NCI-H2196 treated with DMSO at 0.1 percent for 48 hours (cell line): Measurements from ENCODE around the gene ADAMTS16.

Source experiments
- DNase-seq: peaks from one replicate; lab custom pipeline; 2025; ENCODE audit not compliant: unreplicated experiment; lab: John Stamatoyannopoulos, UW

ADAMTS16 gene

GRCh38 chr5:5182508-5183188 lies 42.5 kb downstream of the ADAMTS16 start:
- no peak for DNase-seq

GRCh38 chr5:5183189-5183699 lies 43.1 kb downstream of the ADAMTS16 start:
- DNase-seq = no peak

DNA sequence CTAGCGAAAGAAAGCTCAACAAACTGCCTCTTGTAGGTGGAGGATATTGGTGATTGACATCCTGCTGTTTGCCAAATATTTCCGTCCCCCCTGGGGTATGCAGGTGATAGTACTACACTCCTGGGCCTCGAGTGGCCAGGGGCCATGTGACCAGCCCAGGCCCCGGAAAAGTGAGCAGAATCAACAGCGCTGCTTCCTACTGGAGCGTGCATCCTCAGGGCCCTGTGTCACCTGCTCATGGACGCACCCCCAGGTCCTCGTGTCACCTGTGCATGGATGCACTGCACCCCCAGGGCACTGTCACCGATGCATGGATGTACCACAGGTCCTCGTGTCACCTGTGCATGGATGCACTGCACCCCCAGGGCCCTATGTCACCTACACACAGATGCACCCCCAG lies 43.8 kb downstream of the ADAMTS16 start:
- no peak for DNase-seq

DNA sequence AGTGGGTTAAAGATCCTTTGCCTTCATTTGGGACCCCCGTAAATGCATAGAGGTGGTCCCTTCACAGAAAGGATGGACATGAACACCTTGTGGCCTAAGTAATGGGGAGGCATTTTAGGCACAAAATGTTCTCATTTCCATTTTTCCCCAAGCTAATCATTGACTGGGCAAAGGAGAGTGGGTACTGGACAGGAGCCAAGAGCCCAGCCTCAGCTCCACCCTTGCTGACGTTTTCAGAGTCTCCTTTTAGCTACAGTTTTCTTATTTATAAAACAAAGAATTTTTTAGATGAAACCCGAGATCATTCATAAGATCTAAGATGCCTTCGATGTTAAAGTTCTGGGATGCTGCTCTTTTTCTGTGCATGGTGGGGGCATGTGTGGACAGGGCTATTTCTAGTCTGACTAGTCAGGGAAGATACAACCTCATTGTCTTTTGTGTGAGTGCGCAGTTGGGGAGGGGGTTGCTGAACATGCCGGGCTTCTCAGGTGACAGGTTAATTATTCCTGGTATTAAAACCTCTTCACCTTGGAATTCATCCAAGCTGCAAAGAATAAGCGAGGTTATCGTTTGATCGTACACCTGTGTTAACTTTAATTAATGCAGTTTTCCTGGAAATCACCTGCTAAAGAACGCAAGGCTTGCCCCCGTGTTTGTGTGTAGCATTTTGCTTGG lies 48.4 kb downstream of the ADAMTS16 start:
- no peak for DNase-seq

- no peak for DNase-seq
Observed at GRCh38 chr5:5189051-5189430, 48.9 kb downstream of the ADAMTS16 start.

GRCh38 chr5:5191906-5192305 lies 51.8 kb downstream of the ADAMTS16 start:
- DNase-seq = no peak

DNA sequence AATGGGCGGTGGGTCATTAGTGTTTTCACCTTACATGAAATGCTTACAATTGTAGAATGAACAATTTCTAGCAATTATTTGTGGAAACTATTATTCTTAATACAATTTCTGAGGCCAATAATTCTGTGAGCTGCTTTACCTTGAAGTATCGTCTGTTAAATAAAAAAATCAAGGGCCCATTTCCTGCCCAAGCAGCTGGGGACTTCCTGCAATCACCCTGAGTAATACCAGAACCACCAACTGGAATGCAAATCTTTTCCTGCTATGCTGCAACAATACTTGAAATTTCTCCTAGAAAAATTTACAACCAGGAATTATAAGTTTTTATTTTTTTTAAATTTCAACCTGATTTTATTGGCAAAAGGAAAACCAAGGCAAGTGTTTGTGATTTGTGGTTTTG lies 52.6 kb downstream of the ADAMTS16 start:
- no peak for DNase-seq

- no peak for DNase-seq
Observed at GRCh38 chr5:5195128-5195918, 55.2 kb downstream of the ADAMTS16 start.

GRCh38 chr5:5198135-5198534 lies 58.0 kb downstream of the ADAMTS16 start:
- no peak for DNase-seq

- no peak for DNase-seq
Observed at GRCh38 chr5:5198815-5199214, 58.7 kb downstream of the ADAMTS16 start.

- DNase-seq = no peak
Observed at GRCh38 chr5:5199495-5199894, 59.4 kb downstream of the ADAMTS16 start.

DNA sequence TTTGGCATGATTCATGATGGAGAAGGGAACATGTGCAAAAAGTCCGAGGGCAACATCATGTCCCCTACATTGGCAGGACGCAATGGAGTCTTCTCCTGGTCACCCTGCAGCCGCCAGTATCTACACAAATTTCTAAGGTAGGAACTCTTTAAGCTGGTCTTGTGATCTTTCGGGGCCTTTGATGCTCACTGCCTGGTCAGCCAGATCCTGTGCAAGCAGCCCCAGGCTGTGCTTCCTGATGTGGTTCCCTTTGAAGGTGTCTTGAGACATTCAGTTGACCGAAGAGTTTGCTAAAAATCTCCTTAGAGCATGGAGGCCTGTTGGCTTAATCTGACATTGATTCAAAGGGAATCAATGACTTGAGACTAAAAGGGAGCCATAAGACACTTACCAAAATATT lies 60.0 kb downstream of the ADAMTS16 start:
- DNase-seq = no peak

- no peak for DNase-seq
Observed at GRCh38 chr5:5202321-5202720, 62.2 kb downstream of the ADAMTS16 start.

DNA sequence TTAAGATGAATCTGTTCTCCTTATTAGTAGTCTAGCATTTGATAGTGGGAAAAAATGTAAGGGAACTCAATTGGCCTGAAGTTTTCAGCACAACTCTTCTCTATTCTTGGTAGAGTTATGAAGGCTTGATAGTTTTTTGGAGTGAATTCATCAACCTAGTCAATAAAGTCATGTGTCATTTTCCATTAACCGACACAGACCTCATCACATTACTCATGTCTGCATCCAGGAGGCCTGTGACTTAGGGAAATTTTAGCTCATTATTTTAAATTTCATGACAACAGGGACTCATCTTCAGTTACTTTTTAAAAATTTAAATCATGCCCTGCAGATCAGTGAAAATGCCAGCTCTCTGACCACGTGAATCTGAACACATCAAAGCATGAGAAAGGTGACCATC lies 63.3 kb downstream of the ADAMTS16 start:
- DNase-seq = no peak

GRCh38 chr5:5207828-5208227 lies 67.7 kb downstream of the ADAMTS16 start:
- DNase-seq = no peak

DNA sequence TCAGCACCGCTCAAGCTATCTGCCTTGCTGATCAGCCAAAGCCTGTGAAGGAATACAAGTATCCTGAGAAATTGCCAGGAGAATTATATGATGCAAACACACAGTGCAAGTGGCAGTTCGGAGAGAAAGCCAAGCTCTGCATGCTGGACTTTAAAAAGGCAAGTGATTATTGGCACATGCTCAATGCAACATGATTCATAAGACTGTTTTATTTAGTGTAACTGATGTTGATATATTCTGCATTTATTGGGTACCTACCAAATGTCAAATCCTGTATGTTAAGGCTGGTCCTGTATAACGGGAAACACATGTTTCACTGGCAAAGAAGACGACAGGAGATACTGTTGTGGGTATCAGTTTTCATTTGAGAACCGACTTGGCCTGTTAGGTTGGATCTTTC lies 69.0 kb downstream of the ADAMTS16 start:
- DNase-seq = no peak

GRCh38 chr5:5209510-5210286 lies 69.6 kb downstream of the ADAMTS16 start:
- DNase-seq = no peak

DNA sequence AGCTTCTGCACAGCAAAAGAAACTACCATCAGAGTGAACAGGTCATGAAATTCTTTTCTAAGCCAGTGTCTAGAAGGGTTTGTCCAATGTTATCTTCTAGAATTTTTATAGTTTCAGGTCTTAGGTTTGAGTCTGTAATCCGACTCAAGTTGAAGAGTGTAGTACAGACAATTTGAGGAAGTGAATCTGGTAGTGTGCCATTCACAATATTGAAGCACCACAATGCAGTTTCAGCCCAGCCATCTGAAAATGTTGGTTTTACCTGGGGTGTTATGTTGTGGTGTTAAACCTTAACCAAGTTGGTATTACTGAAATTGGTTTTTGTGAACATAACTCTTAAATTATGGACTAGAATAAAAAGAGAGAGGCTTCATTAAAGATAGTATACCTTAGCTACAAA lies 77.2 kb downstream of the ADAMTS16 start:
- DNase-seq = no peak

DNA sequence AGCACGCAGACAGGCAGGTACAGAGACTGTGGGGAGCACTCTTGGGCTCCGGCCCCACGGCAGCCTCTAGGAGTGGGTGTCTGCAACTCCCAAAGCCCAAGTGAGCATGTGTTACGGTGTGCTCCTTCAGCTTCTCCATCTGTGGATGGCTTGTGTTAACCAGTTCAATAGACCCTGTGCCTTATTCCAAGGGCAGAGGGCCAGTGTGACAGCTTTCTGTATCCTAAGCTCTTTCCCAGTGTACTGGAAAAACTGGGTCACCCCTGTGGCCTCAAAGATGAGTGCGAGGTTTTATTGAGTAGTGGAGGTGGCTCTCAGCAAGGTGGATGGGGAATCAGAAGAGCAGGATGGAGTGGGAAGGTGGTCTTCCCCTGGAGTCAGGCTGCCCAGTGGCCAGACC lies 78.3 kb downstream of the ADAMTS16 start:
- no peak for DNase-seq

DNA sequence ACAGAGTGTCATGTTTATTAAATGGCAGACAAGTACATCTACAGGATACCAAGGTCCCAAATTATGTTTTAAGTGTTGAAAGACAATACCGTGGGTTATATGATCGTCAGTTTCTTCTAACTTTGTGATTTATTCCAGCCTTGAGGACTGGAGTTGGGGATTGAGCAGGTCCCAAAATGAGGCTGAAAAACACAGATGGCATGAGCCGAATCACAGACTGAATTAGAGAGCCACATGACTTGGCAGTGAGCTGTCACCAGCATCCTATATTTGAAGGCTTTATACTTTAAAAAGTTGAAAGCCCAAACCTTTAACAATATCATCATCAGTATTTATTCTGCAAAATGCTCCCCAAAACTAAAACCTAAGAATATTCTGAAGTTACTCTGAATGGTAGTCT lies 79.4 kb downstream of the ADAMTS16 start:
- DNase-seq = no peak
